PC-3 (cell line): ENCODE results near the gene HNF4A.

ENCODE experiments used
- EZH2 ChIP-seq: fragments of 300-600 bp; sonication (generic); IDR thresholded peaks from one replicate; pipeline ENCODE4 v1.6.1; 2017; ENCODE audit warnings: antibody characterized with exemption, mild to moderate bottlenecking, low read length; ENCODE audit not compliant: unreplicated experiment
- EZH2phosphoT487 ChIP-seq: fragments of 300-600 bp; sonication (generic); IDR thresholded peaks from 2 replicates; pipeline ENCODE4 v1.6.1; 2018; ENCODE audit warnings: mild to moderate bottlenecking, antibody characterized with exemption, low read length, borderline replicate concordance

DNA sequence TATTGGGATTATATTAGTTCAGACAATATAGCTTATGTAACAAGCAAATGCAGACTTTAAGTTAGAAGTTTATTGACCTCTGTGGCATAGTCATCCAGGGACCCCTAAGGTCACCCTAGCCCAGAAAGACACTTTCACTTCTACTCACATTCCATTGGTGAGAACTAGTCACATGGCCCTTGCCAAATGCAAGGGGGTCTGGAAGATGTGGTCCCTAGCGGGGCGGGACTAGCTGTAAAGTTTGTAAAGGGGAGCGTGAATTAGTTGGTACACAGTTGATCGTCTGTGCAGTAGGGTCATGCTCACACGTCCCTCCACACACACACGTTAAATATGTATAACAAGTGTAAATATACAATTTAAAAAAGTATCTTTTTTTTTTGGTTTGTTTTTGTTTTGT, 9.3 kb downstream of the HNF4A start:
- TF ChIP-seq EZH2 (no peak), EZH2phosphoT487 (no peak)
